Erythroblast (primary cell): ENCODE measurements around the gene ANTXR1.

Experiments
- DNase-seq, 2 experiments: peaks; one replicate each; lab custom pipeline; 2025; lab: John Stamatoyannopoulos, UW
- GATA1 ChIP-seq: IDR thresholded peaks from 2 replicates; pipeline ENCODE4 v1.6.1; 2011; ENCODE audit warnings: low read depth, mild to moderate bottlenecking, control low read depth, low read length, moderate library complexity
- POLR2A ChIP-seq: IDR thresholded peaks from 2 replicates; pipeline ENCODE4 v1.6.1; 2011; ENCODE audit warnings: mild to moderate bottlenecking, low read length

The ANTXR1 gene

DNA sequence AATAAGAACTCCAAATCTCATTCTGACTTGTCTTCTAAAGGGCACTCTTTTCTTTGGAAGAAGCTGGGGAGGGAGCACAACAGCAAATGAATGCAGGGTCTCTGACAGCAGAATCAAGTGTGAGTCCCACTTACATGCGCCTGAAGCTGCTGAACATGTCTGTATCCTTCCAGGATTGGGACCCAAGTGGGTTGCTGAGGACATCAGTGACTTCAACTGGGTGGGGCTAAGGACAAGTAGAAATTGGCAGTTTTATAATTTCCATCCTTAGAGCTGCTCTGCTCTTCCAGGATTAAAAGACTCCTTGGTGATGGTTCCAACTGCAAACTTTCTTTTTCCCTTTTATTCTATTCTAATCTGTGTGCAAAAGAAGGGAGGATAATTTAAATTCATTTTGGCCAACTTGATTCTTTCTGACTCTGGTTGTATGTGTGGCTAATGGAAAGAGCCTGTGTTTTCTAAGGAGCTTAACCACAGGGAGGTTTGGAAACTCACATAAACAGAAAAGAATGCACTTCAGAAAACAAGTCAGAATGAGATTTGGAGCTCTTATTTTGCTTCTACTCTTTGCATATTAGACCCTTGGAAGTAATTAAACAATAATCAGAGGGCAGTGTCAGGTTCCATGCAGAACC, 20.6 kb downstream of the ANTXR1 start:
- no peak for TF ChIP-seq GATA1
- TF ChIP-seq POLR2A, result no peak
- DNase-seq, result no peak

- no peak for DNase-seq
- TF ChIP-seq GATA1 (no peak), POLR2A (no peak)
These were observed 21.1 kb downstream of the ANTXR1 start for GRCh38 chr2:69034122-69034521.

DNA sequence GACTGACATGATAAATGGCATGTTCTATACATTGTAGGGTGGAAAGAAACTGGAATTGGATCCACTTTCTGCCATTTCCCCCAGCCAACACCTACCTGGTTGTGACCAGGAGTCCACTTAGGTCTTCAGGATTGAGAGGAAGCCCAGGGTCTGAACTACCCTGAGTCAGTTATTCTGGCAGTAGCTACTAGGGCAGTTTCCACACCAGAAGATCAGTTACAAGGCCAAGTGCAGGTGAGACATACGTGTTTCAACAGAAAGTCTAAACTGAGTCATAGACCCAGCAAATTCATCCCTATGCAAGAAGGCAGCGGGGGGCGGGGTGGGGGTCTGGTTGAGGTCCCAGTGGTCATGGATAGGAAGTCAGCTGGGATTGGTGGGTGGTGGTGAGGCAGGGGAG, 21.9 kb downstream of the ANTXR1 start:
- TF ChIP-seq POLR2A (no peak), GATA1 (no peak)
- DNase-seq, result no peak

DNA sequence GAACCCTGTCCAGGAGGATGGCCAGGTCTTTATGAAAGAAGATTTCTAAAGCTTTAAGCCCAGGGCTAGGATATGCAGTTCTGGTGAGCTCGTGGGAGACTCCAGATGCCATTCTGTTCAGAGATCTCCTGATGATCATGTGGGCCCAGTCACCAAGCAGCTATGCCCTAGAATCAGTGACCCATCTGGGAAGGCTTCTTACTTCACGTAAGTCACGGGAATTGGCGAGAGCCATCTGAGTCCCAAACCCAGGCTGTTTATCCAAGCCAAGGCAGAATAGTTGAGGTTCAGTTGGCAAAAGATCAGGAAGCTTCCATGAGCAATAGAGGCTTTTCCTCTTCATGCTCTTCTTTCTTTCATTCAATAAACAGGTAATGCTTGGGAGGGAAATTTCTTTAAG, 23.9 kb downstream of the ANTXR1 start:
- DNase-seq, result no peak
- TF ChIP-seq POLR2A (no peak), GATA1 (no peak)

DNA sequence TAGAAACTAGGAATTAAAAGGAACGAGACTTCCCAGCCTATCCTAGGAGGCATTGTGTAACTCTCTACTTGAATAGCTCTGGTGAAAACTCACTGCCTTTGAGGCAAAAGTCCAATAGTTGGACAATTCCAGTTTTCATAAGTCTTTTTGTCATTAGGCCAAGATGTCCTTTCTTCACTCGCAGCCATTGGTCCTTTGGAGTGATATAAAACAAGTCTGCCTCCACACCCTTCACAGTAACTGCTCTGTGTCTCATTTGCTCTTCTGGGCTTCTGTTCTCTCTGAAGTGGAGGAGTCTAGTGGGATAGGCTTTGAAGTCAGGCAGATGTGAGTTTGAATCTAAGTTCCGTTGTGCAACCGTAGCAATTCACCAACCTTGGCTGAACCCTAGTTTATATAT, 28.2 kb downstream of the ANTXR1 start:
- TF ChIP-seq POLR2A, result no peak
- no peak for TF ChIP-seq GATA1
- DNase-seq, result no peak

GRCh38 chr2:69043736-69044400, 30.9 kb downstream of the ANTXR1 start:
- DNase-seq, result no peak
- TF ChIP-seq GATA1, result no peak
- TF ChIP-seq POLR2A, result no peak

GRCh38 chr2:69046221-69046662, 33.3 kb downstream of the ANTXR1 start:
- DNase-seq, result no peak
- no peak for TF ChIP-seq POLR2A
- no peak for TF ChIP-seq GATA1

DNA sequence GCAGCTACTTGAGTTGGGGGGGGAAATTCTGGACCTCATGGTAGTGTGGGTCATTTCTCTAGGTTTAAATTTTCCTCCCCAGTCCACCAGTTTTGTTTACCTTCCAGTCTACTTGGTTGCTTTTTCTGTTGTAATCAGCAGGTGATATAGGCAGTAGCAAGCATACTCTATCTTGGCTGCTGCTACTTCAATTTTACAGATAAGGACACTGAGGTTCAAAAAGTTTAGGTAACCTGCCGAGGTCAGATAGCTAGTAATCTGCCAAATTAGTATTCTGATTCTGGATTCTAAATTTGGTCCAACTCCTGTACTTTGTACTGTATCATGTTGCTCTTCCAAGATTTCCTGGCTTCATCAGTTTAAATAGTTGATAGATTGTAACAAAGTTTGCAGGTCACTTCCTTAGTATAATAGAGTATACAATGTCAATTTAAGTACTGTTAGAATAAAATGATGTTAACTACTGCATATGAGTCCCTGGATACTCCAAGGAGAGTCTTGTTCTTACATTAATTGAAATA, 34.7 kb downstream of the ANTXR1 start:
- TF ChIP-seq GATA1, result no peak
- no peak for TF ChIP-seq POLR2A
- no peak for DNase-seq

- TF ChIP-seq GATA1, result no peak
- no peak for DNase-seq
These were observed 37.8 kb downstream of the ANTXR1 start for GRCh38 chr2:69050802-69051201.

GRCh38 chr2:69053416-69053965, 40.5 kb downstream of the ANTXR1 start:
- no peak for DNase-seq

GRCh38 chr2:69054431-69054830, 41.5 kb downstream of the ANTXR1 start:
- TF ChIP-seq POLR2A (no peak), GATA1 (no peak)
- no peak for DNase-seq

More at GRCh38 chr2:69053416-69053965, 40.5 kb downstream of the ANTXR1 start:
- TF ChIP-seq POLR2A (no peak), GATA1 (no peak)

- TF ChIP-seq GATA1, result no peak
- TF ChIP-seq POLR2A, result no peak
- no peak for DNase-seq
These were observed 42.9 kb downstream of the ANTXR1 start for GRCh38 chr2:69055688-69056470.

GRCh38 chr2:69057660-69058059, 44.7 kb downstream of the ANTXR1 start:
- TF ChIP-seq POLR2A (no peak), GATA1 (no peak)
- DNase-seq, result no peak
